HG02798 (cell line): ENCODE measurements around the gene PRRT1.
"Not testable (repeated sequence)": the region's sequence is repeated elsewhere in the genome, so short reads cannot be mapped to it uniquely, and the experiment has no call there.

Experiments used
- ATAC-seq: cut with Tn5 transposase; IDR thresholded peaks from one replicate; pipeline ENCODE4 v1.9.1; 2021; ENCODE audit warnings: mild to moderate bottlenecking; ENCODE audit not compliant: unreplicated experiment, poor library complexity

PRRT1 gene

DNA sequence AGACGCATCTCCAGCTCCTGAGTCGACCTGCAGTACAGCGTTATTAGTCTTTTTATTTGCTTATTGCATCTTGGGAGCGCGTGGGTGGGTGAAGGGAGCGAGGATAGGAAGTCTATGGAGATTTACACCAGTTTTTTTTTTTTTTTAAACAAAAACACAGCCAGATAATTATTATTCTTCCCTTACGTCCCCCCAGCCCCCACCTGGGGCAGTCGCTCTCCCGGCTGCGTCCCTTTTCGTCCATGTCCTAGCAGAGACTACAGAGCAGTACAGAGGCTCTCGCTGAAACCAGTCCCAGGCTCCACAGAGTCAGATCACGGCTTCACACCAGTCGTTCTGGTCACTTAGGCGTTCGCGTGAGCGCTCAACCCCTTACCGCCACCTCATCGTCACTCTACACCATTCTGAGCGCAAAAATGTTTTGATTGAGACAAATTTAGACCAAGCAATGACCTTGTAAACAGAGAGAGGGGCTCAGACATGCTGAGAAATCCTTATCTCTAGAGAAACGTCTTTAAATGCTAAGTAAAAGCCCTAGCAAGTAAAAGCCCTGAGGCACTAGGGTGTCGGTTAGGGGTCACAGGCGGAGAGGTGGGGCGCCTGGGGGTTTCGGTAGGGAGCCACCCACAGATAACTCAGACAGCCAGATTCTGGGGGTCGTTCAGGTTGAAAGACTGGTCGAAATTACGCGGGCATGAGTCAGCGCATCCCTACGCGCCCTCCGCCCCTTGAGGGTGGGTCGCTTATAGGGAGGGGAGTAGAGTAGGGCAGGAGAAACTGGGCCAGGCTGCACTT is 1.2 kb upstream of the PRRT1 start:
- ATAC-seq: no peak

DNA sequence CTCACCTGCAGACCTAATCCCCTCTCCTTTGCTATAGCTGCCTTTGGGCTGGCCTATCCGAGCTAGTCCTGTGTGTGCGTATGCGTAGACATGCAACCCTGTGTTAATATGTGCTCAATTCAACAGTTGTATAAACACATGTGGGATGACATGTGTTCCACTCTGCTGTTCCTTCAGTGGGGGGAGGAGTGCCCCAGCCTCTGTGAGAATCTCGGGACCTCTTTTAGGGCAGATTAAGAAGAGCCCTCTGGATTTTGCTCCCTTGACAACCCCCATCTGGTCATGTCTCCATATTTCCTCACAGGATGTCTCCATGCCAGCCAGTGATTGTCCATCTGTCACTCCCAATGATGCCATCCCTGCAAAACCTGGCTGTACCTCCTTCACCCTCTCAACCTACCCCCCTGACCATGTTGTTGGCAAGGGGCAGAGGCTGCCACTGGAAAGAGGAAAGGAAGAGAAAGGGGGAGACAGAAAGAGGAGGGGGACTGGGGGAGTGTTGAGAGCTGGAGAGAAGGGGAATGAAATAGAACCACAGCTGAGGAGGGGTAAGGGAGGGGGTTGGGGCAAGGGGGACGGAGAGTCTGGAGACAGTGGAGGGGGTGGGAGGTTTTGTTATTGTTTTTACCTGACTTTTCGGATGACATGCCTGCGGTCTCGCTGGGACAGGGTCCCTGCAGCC is 417 bp downstream of the PRRT1 start:
- ATAC-seq: no peak

DNA sequence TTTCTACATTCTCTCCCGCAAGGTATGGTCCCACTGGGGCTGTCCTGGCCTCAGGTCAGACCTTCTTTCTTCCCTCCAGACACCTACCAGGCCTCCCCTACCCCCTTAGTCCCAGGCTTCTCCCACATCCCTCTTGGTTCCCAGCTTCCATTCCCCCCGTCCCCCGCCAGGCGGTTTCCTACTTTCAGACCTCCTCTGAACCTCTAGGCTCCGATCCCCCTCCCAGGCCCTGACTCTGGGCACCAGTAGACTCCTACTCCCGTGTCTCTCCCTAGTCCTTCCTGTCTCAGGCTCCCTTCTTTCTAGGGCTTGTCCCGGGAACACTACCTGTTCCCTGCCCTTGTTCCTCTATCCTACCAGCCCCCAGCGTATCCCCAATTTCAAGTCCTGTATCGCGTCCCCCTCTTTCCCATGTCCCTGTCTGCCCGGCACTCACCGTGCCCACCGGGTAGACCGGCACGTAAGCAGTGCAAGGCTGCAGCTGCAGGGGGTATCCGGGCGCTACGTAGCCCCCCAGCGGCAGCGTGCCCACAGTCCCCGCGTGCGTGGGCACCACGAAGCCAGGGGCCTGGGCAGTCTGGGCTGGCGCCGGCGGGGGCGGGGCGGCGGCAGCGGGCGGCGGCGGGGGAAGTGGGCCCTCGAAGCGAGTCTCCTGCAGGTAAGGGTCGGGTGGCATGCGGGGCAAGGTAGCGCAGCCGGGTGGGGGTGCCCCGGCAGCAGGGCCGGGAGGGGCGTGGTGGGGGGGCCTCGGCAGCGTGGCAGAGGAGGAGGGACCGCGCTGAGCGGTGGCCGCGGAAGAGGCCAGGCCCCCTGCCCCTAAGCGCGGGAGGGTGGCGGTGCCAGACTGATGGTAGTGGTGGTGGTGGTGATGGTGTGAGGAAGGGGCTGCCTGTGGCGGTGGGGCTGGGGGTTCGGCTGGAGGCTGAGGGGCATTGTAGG is 1.5 kb downstream of the PRRT1 start:
- no peak for ATAC-seq

DNA sequence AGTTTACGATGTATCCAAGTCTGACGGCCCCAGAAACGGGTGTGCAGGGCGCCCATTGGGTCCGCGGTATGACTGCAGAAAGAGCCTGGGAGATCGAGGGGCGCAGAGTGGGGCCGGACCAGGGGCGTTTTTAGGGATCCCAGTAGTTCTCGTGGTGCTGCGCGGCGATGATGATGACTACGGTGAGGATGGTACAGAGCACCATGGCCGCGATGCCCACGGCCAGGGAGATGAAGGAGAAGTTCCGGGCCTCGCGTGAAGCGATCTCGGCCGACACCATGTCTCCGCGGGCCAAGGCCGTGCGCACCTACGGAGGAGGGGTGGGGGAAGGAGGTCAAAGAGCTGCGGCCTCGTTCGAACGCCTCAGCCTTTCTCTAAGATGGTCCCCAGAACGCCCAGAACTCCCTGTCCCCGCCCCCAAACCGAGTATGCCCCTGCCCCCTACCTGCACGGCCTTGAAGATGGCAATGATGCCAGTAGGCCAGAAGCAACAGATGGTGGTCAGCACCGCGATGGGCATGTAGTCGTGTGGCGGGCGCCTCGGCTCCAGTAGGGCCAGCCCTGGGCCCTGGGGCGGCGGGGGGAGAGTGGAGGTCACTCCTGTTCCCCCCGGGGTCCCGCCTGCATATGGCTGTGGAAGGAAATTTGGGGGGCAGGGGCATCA is 2.5 kb downstream of the PRRT1 start:
- ATAC-seq: no peak

DNA sequence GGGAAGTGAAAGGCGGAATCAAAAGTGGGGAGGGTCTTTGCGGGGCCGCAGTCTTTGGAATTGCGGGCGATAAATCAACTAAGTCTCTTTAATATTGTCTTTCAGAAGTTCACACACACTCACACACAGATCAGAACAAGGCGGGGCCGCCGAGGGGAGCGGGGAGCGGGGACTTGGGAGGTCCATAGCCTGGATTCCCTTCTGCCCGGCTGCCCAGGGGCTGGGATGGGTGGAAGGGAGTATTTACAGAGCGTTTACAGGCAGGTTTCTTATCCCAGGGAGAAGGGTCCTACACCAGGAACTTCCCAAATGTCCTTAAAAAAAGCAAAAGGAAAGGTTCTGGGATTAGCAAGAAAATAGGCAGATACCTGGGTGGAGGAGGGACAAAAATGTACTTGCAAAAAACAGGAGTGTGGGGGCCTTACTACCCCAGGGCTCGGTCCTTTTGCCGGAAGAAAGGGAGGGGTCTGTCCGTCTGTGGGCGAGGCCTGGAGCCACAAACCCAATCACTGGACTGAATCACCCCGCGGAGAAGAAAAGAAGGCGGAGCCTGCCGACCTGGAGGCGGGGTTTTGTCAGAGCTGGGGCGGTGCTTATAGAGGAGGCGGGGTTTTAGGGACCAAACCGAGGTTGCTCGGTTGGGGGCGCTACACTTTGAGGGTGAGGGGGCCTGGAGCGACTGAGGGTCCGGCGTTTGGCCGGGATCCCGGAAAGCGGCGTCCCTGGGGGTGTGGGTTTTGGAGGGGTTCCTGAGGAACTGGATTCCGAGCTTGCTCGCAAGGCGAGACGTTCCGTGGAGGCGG is 3.2 kb downstream of the PRRT1 start:
- ATAC-seq: no peak

DNA sequence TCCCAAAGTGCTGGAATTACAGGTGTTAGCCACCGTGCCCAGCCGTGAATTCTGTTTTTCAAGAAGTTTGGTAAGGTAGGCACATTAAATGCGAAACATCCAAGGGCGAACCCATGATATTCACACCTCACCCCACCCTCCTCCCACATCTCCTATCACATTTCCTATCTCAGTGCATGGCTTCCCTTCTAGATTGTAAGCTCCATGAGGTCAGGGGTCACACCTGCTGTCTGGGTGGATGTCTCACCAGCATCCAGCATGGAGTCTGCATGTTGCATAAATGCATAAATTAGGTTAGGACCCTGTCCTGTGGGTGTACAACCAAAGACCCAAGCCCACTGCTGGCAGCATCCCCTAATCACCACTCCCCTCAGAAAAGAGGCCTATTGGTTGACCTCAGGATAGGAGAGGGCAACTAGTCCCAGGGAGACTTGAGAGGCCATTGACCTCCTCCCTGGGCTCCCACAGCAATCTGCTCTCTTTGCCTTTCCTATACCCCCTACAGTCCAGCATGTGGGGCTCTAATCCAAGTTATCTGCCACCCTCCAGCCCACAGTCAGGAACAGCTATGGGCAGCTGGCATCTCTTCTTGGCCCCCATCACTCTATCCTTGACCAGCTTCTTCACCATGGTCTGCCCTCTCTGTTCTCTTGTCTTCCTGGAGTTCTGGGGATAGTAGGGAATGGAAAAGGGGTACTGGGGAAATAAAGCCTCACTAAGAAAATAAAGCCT is 4.2 kb downstream of the PRRT1 start:
- ATAC-seq: no peak

DNA sequence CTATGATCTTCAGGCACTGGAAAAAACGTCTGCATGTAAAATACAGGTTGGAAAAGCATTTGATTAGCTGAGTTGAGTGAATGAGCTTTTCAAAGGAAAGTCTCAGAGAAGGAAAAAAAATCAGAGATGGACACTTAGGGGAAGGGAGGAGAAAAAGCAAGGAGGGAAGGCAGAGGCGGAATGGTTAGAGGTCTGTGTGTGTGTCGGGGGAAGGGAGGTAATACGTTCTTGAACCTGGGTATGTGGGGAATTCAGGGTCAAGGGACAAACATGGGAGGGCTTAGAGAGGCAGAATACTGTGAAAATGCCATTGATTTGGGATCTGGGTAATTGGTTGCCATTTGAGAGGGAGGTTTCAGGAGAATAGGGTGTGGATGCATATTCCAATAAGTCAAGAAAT is 5.1 kb downstream of the PRRT1 start:
- no peak for ATAC-seq

DNA sequence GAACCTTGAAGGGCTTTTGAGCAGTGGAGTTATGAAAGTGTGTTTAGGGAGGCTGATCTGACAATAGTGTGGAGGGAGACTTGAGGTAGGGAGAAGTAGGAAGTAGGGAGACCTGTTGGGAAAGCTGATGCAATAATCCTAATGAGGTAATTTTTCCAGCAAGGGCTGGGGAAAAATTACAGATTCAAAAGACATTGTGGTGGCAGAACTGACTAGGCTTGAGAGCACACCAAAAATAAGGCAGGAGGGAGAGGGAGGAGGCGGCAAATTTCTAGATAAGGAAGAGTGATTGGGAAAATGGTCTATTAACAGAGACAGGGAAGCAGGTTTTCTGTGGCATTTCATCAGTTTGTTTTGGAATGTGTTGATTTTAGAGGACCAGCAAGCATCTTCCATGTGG is 5.5 kb downstream of the PRRT1 start:
- no peak for ATAC-seq

DNA sequence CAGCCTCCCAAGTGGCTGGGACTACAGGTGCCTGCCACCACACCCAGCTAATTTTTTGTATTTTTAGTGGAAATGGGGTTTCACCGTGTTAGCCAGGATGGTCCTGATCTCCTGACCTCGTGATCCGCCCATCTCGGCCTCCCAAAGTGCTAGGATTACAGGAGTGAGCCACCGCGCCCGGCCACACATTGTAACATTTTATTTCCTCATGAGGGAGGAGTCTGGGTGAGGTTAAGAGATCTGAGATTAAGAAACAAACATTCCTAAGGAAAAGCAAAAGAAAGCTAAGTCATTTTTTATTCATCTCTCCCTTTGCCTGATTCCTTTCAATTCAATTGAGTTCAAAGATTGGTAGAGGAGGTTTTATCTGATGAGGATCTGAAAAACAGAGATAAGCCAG is 7.5 kb downstream of the PRRT1 start:
- not testable (repeated sequence) for ATAC-seq

DNA sequence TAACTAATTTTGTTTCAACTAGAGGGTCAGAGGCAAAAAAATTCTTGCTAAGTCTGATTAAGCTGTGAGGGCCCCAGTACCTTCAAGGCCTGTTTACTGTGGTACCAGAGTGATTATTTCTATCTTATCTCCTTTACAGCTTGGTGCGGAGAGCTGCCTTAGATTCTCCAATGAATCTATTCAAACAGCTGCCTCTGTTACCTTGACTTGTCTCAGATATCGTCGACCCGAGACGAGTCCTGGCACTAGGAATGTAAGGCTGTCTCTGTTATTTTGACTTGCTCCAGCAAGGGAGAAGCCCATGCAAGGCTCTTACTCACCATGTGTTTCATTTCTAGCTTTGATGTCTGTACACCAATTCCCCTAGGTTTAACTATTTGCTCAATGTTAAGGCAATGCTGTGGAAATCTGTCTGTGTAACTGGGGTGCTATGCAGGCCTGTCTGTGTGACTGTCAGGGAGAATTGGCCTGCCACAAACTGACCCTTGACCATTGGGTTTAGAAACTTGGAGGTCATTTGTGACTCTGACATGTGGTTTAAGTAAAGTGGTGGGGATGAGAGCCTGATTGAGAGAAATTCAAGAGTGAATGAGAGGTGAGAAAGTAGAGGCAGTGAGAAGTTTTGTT is 11.2 kb downstream of the PRRT1 start:
- ATAC-seq: no peak

DNA sequence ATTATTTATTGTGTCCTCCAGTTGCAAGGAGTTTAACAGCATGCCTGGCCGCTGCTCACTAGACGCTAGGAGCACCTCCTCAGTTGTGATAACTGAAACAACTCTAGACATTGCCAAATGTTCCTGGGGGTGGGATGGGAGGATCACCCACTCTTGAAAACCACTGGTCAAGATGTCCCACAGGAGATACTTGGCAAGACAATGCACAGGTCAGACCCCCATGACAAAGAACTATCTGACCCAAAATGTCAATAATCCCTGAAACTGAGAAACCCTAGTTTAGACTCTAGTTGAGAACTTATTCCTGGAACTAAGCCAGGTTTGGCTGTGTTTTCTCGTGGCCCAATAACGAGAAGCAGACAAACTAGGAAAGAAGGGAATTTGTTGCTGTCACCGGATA is 12.1 kb downstream of the PRRT1 start:
- ATAC-seq: no peak

DNA sequence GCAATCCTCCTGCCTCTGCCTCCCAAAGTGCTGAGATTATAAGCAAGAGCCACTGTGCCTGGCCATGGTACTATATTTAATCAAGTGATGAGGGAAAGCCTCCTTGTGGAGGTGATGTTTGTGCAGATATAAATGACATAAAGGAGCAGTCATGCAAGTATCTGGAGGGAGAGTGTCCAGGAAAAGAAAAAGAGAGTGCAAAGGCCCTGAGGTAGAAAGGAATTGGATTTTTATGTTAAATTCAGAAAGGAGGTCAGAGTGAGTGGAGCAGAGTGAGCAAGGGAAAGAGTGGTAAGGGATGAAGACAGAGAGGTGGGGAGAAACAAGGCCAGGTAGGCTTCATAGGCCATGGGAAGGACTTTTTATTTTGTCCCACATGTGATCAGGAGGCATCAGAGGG is 14.3 kb downstream of the PRRT1 start:
- ATAC-seq: no peak

DNA sequence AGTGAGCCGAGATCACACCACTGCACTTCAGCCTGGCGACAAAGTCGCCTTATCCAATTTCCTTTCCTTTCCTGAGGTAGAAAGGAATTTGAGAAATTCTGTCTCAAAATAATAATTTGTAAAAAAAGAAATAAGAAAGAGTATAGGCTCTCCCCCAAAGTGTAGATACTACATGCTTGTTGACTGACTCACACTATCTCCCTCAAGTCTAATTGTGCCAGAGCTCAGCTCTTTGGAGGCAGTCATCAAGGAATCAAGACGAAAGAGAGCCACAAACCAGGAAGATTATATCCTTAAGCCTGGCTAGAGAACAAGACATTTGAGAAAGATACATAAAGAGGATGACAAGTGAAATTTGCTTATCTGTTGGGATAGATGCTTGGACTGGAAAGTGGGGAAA is 18.0 kb downstream of the PRRT1 start:
- ATAC-seq: no peak

DNA sequence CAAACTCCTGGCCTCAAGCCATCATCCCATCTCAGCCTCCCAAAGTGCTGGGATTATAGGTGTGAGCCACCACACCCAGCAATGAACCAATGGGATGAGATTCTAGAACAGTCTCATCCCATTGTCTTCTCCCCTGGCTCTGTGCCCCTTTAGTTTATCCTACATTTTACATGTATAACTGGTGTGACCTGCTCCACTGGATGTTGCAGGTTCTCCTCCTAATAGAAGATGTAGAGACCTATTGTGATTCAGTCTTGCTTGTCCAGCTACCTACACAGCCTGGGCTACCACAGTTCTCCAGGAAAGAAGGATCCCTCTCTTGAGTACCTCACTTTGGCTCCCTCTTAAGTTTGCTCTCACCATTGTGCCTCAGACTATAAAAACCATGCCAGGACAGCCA is 19.6 kb downstream of the PRRT1 start:
- no peak for ATAC-seq

DNA sequence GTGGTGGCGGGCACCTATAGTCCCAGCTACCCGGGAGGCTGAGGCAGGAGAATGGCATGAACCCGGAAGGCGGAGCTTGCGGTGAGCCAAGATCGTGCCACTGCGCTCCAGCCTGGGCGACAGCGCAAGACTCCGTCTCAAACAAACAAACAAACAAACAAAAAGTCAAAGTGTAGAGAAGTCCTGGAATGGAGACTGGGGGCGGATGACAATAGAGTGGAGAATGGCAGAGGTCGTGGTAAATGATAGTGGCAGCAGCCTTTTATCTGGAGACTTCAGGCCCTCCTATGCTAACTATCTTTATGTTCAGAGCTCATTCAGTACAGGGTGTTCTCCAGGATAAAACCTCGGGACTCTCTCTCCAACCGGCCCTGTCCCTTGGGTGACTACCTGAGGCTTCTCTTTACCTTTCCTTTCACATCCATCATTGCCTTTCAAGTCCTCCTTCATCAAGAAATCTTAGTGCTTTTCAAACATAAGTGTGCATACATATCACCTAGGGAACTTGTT is 20.2 kb downstream of the PRRT1 start:
- no peak for ATAC-seq

DNA sequence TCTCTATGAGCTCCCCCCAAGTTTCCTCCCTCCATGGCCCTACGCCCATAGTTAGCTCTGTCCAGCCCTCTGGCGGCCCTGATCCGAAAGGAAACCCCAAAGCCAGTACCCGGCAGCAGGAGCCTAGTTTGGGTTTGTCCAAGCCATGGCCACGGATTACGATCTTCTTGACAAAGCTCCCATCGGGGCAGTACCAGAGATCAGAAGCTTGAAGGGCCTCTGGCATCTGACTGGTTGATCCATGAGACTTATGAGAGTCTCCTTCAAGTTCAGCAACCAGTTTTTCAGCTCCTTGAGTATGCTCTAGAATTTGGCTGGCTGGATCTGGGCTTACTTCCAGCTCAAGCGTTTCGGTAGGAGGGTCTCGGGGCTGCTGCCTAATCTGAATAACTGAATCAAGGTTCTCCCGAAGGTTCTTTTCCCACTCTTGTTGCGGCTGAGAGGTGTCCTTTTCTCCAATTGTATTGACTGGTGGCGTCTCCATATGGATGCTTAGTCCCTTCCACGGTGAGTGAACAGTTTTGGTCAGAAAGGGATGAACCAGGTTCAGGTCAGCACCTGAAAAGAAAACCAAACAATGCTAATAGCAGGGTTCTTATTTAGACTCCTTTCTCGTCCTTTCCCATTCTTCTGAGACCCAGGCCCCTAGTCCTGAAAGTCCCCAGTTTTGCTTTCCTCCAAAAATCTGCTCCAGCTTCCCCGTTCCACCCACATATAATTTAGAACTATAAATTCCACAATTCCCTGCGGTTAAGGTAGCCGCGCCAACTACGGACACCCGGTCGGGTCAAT is 22.2 kb downstream of the PRRT1 start:
- no peak for ATAC-seq

DNA sequence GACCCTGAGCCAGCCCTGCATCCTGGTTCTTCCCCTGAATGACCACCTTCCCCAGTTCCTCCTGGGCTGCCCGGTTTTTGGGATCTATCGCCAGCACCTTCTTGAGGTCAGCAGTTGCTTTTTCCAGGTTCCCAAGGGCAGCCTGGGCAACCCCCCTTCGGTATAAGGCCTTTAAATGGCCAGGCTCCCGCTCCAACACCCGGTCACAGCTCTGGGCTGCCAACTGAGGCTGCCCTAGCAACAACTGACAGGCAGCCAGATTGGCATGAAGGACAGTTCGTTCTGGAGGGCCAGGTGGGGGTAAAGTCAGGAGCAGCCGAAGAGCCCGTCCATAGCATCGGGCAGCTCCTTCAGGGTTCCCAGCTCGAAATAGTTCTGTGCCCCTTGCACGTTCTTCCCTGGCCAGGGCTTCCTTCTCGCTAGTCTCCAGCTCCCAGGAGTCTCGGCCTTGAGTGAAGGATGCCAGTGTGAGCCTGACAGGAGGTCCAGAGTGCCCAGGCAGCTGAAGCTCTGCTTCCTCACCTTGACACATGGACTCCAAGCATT is 22.9 kb downstream of the PRRT1 start:
- no peak for ATAC-seq
